NCI-H526 treated with DMSO at 0.1 percent for 48 hours (cell line): Measurements from ENCODE around the gene ENPP6.
"Not testable (repeated sequence)": the region's sequence is repeated elsewhere in the genome, so short reads cannot be mapped to it uniquely, and the experiment has no call there.

Source experiments
- DNase-seq: peaks from one replicate; lab custom pipeline; 2025; lab: John Stamatoyannopoulos, UW

Gene ENPP6

DNA sequence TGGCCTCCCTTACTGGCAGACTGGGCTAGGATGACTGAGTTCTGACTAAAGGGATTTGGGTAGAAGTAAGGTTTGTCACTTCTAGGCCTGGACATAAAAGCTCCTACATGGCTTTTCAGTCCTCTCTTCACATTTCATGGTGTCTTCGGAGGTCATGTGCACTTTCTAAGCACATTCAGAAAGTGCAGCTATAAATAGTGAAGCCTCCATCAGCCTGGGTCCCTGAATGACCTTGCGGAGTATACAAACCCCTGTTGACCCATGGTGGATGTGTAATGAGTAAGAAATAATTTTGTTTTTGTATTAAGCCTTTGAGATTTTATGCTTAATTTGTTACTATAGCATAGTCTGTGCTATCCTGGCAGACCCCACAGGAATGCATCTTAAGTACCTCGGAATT lies 158.6 kb downstream of the ENPP6 start:
- no peak for DNase-seq

DNA sequence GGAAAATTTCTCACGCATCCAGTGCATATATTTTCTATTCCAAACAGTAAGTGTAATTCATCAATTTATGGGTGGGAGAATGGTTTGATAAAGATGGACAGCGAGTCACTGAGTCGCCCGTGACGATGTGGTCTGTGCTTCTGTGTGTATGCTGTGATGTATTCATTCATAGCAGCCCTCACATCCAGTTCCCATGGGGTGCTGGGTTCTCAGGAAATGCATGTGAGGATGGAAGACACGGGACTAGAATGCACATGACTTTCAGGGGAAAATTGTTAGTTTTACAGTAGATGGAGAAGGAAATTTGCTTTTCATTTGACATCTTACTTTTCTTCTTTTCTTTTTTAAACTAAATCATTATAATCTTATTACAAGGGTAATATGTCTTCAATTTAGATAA lies 159.6 kb downstream of the ENPP6 start:
- DNase-seq: no peak

DNA sequence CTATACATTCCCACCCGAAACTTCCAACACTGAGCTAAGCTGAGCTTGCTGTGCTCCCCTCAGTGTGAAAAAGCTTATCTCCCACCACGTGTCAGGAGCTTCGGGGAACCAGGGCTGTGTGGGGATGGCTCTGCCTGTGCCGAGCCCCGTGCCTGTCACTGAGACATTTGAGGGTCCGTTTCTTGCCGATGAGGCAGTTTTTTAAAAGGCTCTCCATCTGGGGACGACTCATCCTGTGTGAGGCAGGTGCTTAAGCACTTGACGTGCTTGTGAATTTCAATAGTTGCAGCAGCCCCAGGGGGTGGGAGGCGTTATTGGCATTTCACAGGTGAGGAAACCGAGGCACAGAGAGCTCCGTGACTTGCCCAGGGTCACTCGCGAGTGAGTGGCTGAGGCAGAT lies 160.8 kb downstream of the ENPP6 start:
- no peak for DNase-seq

DNA sequence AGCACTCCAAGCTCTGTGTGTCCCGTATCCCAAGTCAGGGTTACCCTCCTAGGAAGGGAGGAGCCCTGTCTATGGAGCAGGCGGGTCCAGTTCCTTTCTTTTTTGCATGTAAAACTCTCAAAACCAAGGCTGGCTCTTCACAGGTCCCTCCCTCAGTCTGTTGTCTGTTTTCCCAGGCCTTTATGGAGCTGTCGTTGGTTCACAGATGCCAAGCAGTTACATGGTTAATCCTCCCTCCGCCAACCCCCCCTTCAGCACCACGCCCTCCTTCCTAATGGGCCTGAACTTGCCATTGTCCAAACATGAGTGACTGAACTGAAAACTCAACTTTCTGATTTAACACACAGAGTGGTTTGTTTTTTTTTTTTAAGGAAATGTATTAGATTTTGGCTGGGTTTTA lies 164.2 kb downstream of the ENPP6 start:
- no peak for DNase-seq

DNA sequence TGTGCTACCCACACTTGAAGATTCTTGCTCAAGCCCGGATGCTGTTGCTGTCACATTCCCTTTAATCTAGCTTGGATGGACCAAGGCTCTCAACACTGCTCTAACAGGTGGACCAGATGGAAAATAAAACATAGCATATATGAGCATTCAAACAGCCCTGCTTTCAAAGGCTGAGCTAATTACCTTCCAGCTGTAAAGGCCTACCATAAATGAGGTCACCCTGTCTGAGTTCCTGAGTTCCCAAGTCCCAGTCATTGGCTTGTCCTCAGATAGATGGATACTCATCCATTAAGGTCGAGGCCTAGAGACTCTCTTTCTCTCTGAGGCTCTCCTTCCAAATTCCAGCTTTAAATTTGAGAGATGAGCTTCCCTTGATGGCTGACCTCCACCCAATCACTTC lies 165.1 kb downstream of the ENPP6 start:
- no peak for DNase-seq

DNA sequence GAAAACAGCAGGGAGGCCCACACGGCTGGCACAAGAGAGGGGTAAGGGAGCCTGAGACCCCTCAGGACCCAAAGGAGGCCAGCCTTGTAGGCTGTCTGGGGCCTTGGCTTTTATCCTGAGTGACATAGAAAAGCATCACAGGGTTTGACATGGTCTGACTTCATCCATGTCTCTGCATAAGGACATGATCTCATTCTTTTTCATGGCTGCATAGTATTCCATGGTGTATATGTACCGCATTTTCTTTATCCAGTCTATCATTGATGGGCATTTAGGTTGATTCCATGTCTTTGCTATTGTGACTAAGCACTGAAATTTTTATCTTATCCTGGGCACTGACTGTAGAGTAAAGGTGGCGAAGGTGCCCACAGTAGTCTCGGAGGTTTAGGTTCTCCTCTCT lies 166.4 kb downstream of the ENPP6 start:
- not testable (repeated sequence) for DNase-seq

DNA sequence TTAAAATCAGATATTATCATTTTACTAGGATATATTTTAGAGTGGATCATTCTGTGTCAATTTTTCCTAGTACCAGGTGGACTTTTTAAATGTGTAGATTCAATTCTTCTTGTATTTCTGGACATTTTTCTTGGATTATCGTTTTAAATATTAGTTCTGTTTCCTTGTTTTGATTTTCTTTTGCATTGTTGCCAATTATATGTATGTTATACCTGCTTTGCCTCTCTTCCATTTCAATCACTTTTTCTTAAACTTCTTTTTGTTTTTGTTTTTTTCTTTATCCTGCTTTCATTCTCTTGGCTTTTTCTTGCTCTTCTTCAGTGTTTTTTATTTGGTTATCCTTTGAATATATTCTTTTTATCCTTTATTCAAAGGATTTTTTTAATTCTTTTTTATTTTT lies 171.5 kb downstream of the ENPP6 start:
- no peak for DNase-seq

DNA sequence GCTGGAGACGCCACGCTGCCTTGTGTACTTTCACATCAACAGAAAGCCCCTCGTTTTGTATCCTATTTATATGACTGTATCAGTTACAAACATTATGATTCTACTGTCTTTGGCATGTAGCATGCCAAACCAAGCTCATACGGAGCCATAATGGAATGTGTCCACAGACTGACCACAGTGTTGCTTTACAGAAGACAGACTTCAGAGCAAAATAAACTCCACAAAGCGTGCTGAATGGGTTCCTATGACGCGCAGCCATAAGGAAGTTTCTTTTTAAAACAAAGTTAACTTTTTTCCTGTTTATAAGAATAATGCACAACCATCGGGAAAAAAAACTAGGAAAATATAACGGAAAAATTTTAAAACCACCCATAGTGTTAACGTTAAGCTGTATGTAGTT lies 176.5 kb downstream of the ENPP6 start:
- no peak for DNase-seq

DNA sequence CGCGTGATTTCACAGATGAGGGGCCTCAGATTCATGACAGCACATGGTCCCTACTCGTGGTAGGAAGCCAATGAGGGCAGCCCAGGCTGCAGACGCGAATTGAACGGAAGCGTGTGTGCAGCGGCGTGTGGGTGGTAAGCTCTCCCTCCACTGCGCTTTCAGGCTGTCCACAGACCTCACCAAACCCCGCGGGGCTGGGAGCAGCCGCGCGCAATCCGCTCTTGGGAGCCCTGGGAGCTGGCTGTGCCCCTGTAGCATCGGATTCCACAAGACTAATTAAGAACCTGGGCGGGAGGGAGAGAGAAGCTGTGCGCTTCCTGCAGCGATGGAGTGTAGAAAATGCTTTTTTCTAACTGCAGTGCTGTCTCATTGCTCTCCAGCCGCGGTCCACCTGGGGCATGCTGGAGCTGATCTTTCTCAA lies 177.7 kb downstream of the ENPP6 start:
- DNase-seq: no peak
